Stimulated activated CD4-positive, alpha-beta T cell treated with anti-CD3 and anti-CD28 coated beads, Interleukin-15, amount 100 ng/mL, for 24 hours (primary cell): ENCODE measurements around the gene ADAMTS12.

Source experiments
- DNase-seq: peaks from one replicate; pipeline ENCODE4 v3.0.0-alpha.2; 2020

Gene ADAMTS12

GRCh38 chr5:33745101-33745770 is 146.6 kb downstream of the ADAMTS12 start:
- DNase-seq, result no peak

- DNase-seq, result no peak
Measured at GRCh38 chr5:33743099-33743498, 148.7 kb downstream of the ADAMTS12 start.

- no peak for DNase-seq
Measured at GRCh38 chr5:33742181-33742580, 149.6 kb downstream of the ADAMTS12 start.

GRCh38 chr5:33738967-33739366 is 152.8 kb downstream of the ADAMTS12 start:
- no peak for DNase-seq

- no peak for DNase-seq
Measured at GRCh38 chr5:33738097-33738496, 153.7 kb downstream of the ADAMTS12 start.

- DNase-seq, result no peak
Measured at GRCh38 chr5:33737697-33738096, 154.1 kb downstream of the ADAMTS12 start.

GRCh38 chr5:33737284-33737683 is 154.5 kb downstream of the ADAMTS12 start:
- DNase-seq, result no peak

- DNase-seq, result no peak
Measured at GRCh38 chr5:33736510-33736909, 155.3 kb downstream of the ADAMTS12 start.

- no peak for DNase-seq
Measured at GRCh38 chr5:33735072-33735471, 156.7 kb downstream of the ADAMTS12 start.

- no peak for DNase-seq
Measured at GRCh38 chr5:33734537-33734936, 157.3 kb downstream of the ADAMTS12 start.

GRCh38 chr5:33733225-33733624 is 158.6 kb downstream of the ADAMTS12 start:
- DNase-seq, result no peak

GRCh38 chr5:33726422-33727165 is 165.2 kb downstream of the ADAMTS12 start:
- no peak for DNase-seq

GRCh38 chr5:33725806-33726205 is 166.0 kb downstream of the ADAMTS12 start:
- DNase-seq, result no peak

- DNase-seq, result no peak
Measured at GRCh38 chr5:33721491-33722200, 170.1 kb downstream of the ADAMTS12 start.

- DNase-seq, result no peak
Measured at GRCh38 chr5:33720176-33720575, 171.6 kb downstream of the ADAMTS12 start.

- DNase-seq, result no peak
Measured at GRCh38 chr5:33719769-33720168, 172.0 kb downstream of the ADAMTS12 start.

- DNase-seq, result no peak
Measured at GRCh38 chr5:33715661-33716060, 176.1 kb downstream of the ADAMTS12 start.

- DNase-seq, result no peak
Measured at GRCh38 chr5:33713136-33713765, 178.5 kb downstream of the ADAMTS12 start.

GRCh38 chr5:33712664-33713063 is 179.1 kb downstream of the ADAMTS12 start:
- DNase-seq, result no peak

GRCh38 chr5:33711094-33711679 is 180.6 kb downstream of the ADAMTS12 start:
- no peak for DNase-seq

- no peak for DNase-seq
Measured at GRCh38 chr5:33702867-33703266, 188.9 kb downstream of the ADAMTS12 start.

- DNase-seq, result no peak
Measured at GRCh38 chr5:33701951-33702350, 189.8 kb downstream of the ADAMTS12 start.

- DNase-seq, result no peak
Measured at GRCh38 chr5:33701251-33701650, 190.5 kb downstream of the ADAMTS12 start.
